ENCODE measurements around the gene NKAIN2. TPM values are rescaled to one million over a fixed set of nuclear protein-coding genes. Genes with fewer than 3 reads are reported as not detected.
A peak's percentile ranks its signal among the peaks of the same experiment; 100 is the strongest.
"Not testable (repeated sequence)": the region's sequence is repeated elsewhere in the genome, so short reads cannot be mapped to it uniquely, and the experiment has no call there.

NKAIN2 gene
- total RNA-seq, 1 experiment from 2014 or later, result 1.1 TPM

DNA sequence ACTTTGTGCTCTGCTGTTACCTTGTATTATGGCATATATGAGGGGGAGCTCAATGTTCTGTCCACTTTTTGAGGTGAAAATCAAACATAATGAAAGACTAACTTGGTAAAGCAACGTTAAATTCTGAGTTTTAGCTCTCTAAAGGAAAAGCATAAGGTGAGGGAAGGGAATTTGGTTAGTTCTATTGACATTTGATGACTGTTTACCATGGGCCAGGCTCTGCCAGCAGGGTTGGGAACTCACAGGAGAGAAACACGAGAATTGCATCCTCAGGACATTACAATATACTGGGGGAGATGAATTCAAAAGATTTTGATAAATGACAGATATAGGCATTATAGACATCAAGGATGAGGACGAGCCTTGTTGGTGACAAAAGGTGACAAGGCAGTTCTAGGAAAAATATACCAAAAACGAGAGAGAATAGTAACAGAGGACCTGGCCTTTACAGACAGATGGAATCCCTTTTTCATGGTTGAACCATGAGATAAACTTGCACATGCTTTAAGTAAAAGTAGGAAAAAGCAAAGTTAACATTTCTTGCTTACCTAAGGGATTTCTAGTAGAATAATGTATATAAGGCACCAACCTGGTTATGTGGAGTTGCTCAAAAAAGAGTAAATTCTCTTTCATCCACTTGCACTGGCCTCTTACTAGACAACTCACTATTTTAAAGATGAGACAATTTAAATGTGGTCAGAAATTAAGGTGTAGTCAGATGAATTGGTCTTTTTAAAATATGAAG, 191.4 kb downstream of the NKAIN2 start:
- peak; percentile 3 for DNase-seq
- H3K27me3 ChIP-seq (ENCODE audit: control insufficient read depth, insufficient read depth, low read length), result no peaks in the 10 kb centered on the region
- no peak overlapping the region for H3K4me3 ChIP-seq (ENCODE audit: insufficient read depth, low read depth, low read length)
- H3K36me3 ChIP-seq (replicated peaks; ENCODE audit: control insufficient read depth, insufficient read depth, low read length), result no peaks in the 10 kb centered on the region

DNA sequence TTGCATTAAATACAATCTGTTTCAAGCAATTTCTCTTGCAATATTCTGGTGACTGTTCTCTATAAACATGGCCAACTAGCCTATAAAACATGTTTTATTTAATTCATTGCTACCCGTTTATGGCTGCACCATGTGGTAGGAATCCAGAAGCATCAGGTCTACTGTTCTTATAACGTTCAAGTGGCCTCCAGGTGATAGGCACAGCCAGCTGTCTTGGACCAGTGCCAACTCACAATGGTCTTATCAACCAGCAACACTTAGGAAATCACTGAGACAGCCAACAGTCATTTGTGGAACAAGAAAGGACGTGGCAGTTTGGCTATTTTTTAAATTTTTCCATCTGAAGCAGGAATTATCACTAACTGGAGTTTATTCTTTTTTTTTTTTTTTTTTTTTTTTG, 193.6 kb downstream of the NKAIN2 start:
- no peaks in the 10 kb centered on the region for H3K27me3 ChIP-seq (ENCODE audit: control insufficient read depth, insufficient read depth, low read length)
- H3K36me3 ChIP-seq (replicated peaks; ENCODE audit: control insufficient read depth, insufficient read depth, low read length), result no peaks in the 10 kb centered on the region
- DNase-seq, result no peak
- no peak overlapping the region for H3K4me3 ChIP-seq (ENCODE audit: insufficient read depth, low read depth, low read length)

DNA sequence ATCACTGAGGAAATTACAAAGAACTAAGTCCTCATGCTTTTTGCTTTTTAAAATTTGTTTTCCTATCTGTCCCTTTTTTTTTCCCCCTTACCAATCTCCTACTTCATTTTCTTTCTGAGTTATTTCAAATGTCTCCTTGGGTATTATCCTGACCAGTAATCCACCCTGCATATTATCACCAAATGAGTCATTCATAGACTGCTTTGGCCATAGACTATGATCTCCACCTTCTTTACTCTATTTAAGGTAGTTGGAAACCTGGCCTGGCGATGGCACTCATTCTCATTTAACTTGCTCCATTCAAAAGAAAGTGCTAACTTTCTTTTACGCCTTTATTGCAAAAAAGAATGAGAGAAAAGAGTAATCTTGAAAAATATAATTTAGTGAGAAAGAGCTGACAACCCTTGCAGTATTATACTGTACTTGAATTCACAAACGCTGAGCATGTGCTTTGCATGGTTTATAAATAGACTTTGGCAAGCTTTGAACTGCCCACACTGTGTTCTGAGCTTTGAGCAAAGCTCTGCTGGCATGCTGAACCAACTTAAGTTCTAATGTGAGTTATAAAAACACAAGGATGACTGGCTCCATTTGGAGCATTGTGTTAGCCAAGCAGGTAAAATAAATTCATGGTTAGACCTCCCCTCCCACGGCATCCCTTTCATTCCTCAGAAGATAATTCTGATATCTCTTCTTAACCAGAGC, 198.9 kb downstream of the NKAIN2 start:
- Histone ChIP-seq H3K4me3 (ENCODE audit: insufficient read depth, low read depth, low read length) (no peak overlapping the region), H3K36me3 (replicated peaks; ENCODE audit: control insufficient read depth, insufficient read depth, low read length) (no peaks in the 10 kb centered on the region), H3K27me3 (ENCODE audit: control insufficient read depth, insufficient read depth, low read length) (no peaks in the 10 kb centered on the region)
- no peak for DNase-seq

DNA sequence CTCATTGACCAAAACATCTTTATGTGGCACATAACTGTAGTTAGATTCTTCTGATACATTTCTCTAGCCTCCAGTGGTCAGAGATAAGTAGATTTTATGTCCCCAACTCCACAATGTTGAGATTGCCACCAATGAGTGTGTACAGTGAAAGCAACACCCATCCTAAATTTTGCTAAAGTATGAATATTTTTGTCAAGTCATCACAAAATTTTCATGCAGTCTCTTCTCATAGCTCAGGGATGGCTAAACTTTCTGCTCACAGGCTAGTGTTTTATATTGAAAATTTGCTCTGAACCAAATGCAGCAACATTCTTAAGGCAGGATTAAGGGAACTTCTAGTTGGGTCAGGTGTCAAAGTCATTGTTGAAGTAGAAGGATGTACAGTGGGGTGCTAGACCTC, 203.6 kb downstream of the NKAIN2 start:
- H3K4me3 ChIP-seq (ENCODE audit: insufficient read depth, low read depth, low read length), result no peak overlapping the region
- H3K27me3 ChIP-seq (ENCODE audit: control insufficient read depth, insufficient read depth, low read length), result no peaks in the 10 kb centered on the region
- no peak for DNase-seq
- H3K36me3 ChIP-seq (replicated peaks; ENCODE audit: control insufficient read depth, insufficient read depth, low read length), result no peaks in the 10 kb centered on the region

DNA sequence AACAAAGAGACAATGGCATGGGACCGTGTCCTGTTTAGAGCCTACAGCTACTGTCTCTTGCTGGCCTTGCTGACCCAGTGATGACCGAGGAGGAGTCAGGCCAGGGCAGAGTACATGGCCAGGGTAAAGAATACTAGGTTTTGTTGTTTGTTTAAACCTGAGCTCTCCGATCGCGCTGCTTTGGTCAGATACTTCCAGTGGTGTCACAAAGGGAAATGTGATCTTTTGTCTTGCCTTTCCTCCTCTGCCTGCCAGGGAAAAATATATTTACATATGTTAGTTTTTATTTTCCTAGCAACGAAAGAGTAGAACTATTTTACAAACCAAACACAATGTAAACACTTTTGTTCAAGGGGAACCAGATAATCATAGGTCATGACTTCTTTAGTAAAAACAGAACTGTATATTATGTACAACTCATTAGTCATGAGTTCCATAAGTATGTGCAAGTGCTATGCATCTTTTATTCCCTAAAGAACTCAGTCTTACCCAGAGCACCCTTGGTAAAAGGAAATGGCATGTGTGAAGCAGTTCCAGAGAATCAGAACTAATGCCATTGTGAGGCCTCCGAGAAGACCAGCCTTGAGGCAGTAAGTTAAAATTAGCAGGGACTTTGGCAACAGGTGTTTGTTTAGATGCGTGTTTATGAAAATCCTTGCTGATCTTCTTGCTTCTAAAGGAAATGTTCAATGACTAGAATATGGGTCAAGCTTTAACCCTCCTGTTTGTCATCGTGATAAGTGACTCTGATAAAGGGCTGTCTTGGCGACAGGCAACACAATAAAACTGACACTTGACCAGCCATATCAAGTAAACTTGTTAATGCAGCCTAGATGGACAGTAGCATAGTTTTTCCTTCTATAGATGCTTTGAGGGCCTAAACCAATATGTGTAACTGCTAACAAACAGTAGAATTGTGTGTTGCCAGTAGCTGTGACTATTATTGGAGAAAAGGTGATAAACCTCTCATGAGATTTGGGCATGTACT, 204.6 kb downstream of the NKAIN2 start:
- DNase-seq, result no peak
- H3K36me3 ChIP-seq (replicated peaks; ENCODE audit: control insufficient read depth, insufficient read depth, low read length), result no peaks in the 10 kb centered on the region
- no peak overlapping the region for H3K4me3 ChIP-seq (ENCODE audit: insufficient read depth, low read depth, low read length)
- no peaks in the 10 kb centered on the region for H3K27me3 ChIP-seq (ENCODE audit: control insufficient read depth, insufficient read depth, low read length)

DNA sequence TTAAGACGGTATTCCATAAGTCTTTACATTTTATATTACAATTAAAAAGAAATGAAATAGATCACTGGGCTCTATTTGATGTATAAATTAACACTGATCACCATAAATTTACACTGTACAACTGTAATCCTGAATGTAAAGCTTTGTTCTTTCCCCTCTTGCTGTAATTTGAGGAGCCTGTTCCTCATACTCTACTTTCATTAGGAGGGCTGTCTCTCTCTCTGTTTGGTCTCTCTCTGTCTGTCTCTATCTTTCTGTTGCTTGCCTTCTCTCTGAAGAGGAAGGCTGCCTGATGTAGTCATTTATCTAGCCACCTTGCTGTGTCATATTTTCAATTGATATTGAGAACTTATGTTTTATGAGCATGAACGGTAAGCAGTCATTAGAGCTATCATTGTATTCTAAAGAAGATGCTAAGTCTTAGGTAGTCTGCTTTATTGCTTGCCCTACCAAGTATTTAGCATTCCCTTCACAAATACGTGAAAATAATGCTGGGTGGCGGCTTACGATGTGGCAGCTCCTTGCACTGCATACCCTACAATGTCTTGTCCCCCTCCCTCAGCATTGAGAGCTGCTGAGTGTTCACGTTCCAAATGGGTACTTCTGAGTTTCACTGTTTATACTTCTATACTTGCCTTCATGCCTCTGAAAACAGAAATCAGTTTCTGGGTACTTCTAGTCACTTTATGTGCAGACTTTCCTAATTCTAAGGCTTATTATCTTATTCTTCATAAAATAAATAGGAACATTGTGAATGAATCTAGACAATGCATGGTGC, 205.5 kb downstream of the NKAIN2 start:
- DNase-seq, result no peak
- Histone ChIP-seq H3K4me3 (ENCODE audit: insufficient read depth, low read depth, low read length) (no peak overlapping the region), H3K27me3 (ENCODE audit: control insufficient read depth, insufficient read depth, low read length) (no peaks in the 10 kb centered on the region), H3K36me3 (replicated peaks; ENCODE audit: control insufficient read depth, insufficient read depth, low read length) (no peaks in the 10 kb centered on the region)

DNA sequence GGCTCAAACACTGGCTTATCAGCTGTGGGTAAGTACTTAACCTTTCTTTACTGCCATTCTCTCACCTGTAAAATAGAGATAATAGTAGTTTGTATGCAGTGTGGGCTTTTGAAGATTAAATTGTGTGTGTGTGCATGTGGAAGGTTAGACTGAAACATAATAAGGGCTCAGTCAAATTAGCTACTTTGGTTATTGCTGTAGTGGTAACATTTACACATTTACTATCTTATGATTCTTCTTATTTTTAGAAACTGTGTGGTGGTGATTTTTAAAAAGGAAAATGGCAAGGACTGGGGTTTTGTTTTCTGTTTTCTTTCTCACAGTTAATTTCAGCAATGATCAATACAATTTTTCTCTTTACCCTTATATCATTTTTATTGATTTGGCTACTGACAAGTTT, 206.9 kb downstream of the NKAIN2 start:
- Histone ChIP-seq H3K27me3 (ENCODE audit: control insufficient read depth, insufficient read depth, low read length) (no peaks in the 10 kb centered on the region), H3K36me3 (replicated peaks; ENCODE audit: control insufficient read depth, insufficient read depth, low read length) (no peaks in the 10 kb centered on the region), H3K4me3 (ENCODE audit: insufficient read depth, low read depth, low read length) (no peak overlapping the region)
- DNase-seq, result no peak

DNA sequence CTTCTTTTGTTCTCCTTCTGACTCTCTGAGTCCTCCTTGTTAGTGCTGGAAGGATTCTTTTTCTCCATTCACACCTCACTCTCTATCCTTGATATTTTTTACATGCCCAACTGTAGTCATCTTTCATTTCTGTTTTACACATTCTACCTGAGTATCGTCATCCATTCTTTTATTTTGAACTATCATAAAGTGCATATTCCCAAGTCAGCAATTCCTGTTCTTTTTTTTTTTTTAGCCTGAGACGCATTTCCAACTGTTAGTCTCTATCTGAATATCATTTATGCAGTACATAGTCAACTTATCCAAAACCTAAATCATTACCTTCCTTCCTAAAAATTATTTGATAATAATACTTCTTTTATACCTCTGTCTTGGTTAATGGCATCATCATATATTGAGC, 207.5 kb downstream of the NKAIN2 start:
- Histone ChIP-seq H3K4me3 (ENCODE audit: insufficient read depth, low read depth, low read length) (no peak overlapping the region), H3K27me3 (ENCODE audit: control insufficient read depth, insufficient read depth, low read length) (no peaks in the 10 kb centered on the region), H3K36me3 (replicated peaks; ENCODE audit: control insufficient read depth, insufficient read depth, low read length) (no peaks in the 10 kb centered on the region)
- DNase-seq, result no peak

DNA sequence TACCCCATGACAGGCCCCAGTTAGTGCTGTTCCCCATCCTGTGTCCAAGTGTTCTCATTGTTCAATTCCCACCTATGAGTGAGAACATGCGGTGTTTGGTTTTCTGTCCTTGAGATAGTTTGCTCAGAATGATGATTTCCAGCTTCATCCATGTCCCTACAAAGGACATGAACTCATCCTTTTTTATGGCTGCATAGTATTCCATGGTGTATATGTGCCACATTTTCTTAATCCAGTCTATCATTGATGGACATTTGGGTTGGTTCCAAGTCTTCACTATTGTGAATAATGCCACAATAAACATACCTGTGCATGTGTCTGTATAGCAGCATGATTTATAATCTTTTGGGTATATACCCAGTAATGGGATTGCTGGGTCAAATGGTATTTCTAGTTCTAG, 218.4 kb downstream of the NKAIN2 start:
- H3K4me3 ChIP-seq (ENCODE audit: insufficient read depth, low read depth, low read length); H3K27me3 ChIP-seq (ENCODE audit: control insufficient read depth, insufficient read depth, low read length); H3K36me3 ChIP-seq (replicated peaks; ENCODE audit: control insufficient read depth, insufficient read depth, low read length); DNase-seq: not testable (repeated sequence)

DNA sequence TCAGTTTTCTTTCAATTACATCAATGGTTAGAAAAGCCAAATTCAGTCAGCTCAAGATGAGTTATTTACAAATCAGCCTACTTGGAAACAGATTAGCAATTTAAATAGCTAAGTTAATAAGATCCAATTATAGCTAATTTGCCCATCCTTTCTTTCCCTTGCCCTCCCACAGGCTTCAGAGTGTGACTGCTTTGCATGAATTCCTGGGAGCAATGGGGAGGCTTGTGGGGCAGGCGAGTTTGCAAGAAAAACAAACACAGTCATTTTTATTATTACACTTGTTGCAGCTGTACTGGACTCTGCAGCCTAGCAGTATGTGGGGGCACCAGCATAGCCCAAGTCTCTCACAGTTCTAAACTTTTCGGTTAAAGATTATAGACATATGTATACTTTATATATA, 219.0 kb downstream of the NKAIN2 start:
- no peak for DNase-seq
- Histone ChIP-seq H3K4me3 (ENCODE audit: insufficient read depth, low read depth, low read length) (no peak overlapping the region), H3K36me3 (replicated peaks; ENCODE audit: control insufficient read depth, insufficient read depth, low read length) (no peaks in the 10 kb centered on the region), H3K27me3 (ENCODE audit: control insufficient read depth, insufficient read depth, low read length) (no peaks in the 10 kb centered on the region)

DNA sequence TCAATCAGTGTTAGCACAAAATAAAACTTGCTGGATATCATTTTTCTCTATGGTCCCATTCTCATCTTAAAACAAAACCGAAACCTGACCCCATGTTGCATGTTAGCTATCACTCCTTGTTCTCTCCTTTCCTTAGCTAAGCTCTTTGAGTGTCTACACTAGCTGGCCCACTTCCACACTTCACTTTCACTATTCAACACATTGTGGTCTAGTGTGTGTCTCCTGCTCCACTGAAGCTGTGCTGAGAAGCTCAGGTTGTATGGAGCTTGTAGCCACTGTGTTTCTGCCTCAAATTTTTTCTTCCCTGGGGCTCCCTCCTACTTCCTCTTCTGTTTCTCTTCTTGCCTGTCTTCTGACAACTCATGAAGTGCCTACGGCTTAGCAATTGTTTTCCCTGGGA, 223.0 kb downstream of the NKAIN2 start:
- no peak overlapping the region for H3K4me3 ChIP-seq (ENCODE audit: insufficient read depth, low read depth, low read length)
- H3K27me3 ChIP-seq (ENCODE audit: control insufficient read depth, insufficient read depth, low read length), result no peaks in the 10 kb centered on the region
- H3K36me3 ChIP-seq (replicated peaks; ENCODE audit: control insufficient read depth, insufficient read depth, low read length), result no peaks in the 10 kb centered on the region
- DNase-seq, result no peak

DNA sequence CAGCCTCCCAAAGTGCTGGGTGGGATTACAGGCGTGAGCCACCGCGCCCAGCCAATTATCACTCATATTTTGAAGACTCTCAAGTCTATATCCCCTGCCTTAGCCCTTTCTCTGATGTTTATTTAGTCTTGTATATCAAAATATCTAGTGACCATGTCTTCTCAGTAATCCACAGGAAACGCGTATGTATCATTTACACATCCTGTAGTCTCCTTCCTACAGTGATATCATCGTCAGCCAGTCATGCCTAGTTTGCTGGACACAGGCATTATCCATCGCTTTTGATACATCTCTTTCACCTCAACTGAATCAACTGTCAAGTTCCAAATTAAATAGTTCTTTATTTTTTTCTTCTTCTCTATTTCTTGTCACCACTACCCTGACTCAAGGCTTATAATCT, 223.7 kb downstream of the NKAIN2 start:
- Histone ChIP-seq H3K36me3 (replicated peaks; ENCODE audit: control insufficient read depth, insufficient read depth, low read length) (no peaks in the 10 kb centered on the region), H3K27me3 (ENCODE audit: control insufficient read depth, insufficient read depth, low read length) (no peaks in the 10 kb centered on the region), H3K4me3 (ENCODE audit: insufficient read depth, low read depth, low read length) (no peak overlapping the region)
- DNase-seq, result no peak

DNA sequence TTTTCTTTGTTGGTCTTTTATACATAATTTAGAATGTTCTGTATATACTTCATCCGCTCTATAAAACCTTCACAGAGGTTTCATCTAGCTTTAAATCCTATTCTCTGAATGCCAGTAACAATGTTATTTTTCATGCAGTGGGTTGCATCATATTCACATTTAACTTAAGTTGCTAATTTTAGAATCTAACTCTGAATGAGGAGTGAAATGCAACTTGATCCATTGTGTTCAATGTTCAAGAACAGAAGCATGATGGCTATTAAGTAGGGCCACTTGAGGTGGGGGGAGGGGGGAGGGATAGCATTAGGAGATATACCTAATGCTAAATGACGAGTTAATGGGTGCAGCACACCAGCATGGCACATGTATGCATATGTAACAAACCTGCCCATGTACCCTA, 224.5 kb downstream of the NKAIN2 start:
- H3K4me3 ChIP-seq (ENCODE audit: insufficient read depth, low read depth, low read length), result no peak overlapping the region
- DNase-seq, result no peak

DNA sequence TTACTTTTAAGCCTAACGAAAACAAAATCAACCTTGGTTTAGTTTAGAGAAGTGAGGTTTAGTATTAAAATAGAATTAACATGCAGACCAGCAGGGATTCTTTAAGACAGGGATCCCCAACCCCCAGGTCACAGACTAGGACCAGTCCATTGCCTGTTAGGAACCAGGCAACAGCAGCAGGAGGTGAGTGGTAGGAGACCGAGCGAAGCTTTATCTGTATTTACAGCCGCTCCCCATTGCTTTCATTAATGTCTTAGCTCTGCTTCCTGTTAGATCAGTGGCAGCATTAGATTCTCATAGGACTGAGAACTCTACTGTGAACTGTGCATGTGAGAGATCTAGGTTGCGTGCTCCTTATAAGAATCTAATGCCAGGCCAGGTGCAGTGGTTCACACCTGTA, 225.9 kb downstream of the NKAIN2 start:
- Histone ChIP-seq H3K27me3 (ENCODE audit: control insufficient read depth, insufficient read depth, low read length) (no peaks in the 10 kb centered on the region), H3K4me3 (ENCODE audit: insufficient read depth, low read depth, low read length) (no peak overlapping the region), H3K36me3 (replicated peaks; ENCODE audit: control insufficient read depth, insufficient read depth, low read length) (no peaks in the 10 kb centered on the region)
- DNase-seq, result no peak

More for the DNA sequence above, 224.5 kb downstream of the NKAIN2 start:
- Histone ChIP-seq H3K27me3 (ENCODE audit: control insufficient read depth, insufficient read depth, low read length) (no peaks in the 10 kb centered on the region), H3K36me3 (replicated peaks; ENCODE audit: control insufficient read depth, insufficient read depth, low read length) (no peaks in the 10 kb centered on the region)

Data from H7 (cell line).